ENCODE results near the gene NOVA2. TPM values are rescaled to one million over a fixed set of nuclear protein-coding genes. Genes with fewer than 3 reads are reported as not detected.

Gene NOVA2
- total RNA-seq, 2 donors from 2014 or later: not detected

DNA sequence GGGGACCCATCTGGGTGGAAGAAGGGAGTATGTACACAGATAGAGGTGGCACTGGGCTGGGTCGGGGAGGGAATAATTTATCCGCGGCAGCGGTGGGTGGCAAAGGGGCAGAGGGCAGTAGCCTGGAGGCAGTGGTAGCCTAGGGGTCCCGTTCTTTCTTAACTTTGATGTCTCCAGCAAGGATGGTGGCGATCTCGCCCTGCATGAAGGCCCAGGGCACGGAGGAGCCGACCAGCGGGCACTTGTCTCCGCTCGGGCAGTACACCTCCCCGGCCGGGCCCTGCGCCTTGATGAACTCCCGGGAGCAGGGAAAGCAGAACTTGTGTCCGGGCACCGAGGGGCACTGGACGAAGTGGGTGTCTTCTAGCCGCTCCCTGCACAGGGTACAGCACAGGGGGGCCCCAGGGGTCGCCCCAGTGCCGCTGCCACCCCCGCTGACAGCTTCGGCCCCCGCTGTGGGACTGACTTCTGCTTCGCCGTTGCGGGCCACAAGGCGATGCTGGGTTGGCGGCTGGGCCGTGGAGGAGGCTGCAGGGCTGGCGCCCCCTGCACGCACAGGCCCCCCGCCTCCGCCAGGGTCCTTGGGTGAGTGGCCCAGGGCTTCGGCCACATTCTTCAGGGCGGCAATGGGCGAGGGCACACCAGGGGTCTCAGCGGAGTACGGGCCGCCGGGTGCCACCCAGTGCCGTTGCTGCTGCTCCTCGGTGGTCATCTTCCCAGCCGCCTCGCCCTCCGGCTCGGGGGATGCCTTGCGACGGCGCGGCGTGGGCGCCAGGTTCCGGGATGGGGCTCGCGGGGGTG, 89.6 kb downstream of the NOVA2 start:
- no peaks in the 10 kb centered on the region for H3K9me3 ChIP-seq (ENCODE audit: control insufficient read depth, low read length, poor library complexity, severe bottlenecking)
- Mint-ChIP-seq H3K36me3 (ENCODE audit: low read depth) (peaks cover 3% of the 10 kb centered on the region), H3K27ac (peak overlapping the region; percentile 89), H3K27me3 (peaks cover under 1% of the 10 kb centered on the region), H3K4me1 (peaks cover 23% of the 10 kb centered on the region), H3K4me3 (peak overlapping the region; percentile 93)
- DNase-seq (no peak), ATAC-seq (no peak)

Other genes with a start within 250 kb of the NOVA2 start
- 10 to 100 TPM; 19.4 to 23.2 TPM for gene FBXO46, start 243.0 kb downstream of the NOVA2 start, total RNA-seq
- gene MEIOSIN, start 240.4 kb downstream of the NOVA2 start, total RNA-seq: not detected
- gene SIX5, start 204.6 kb downstream of the NOVA2 start, total RNA-seq: under 1 TPM; 0.42 to 0.44 TPM
- gene DMPK, start 191.4 kb downstream of the NOVA2 start, total RNA-seq: 10 to 100 TPM; 18.7 to 35.8 TPM
- 10 to 100 TPM; 28.3 to 49.1 TPM for gene DMWD, start 181.0 kb downstream of the NOVA2 start, total RNA-seq
- under 1 TPM; 0.10 to 0.34 TPM for gene RSPH6A, start 158.6 kb downstream of the NOVA2 start, total RNA-seq
- gene SYMPK, start 110.7 kb downstream of the NOVA2 start, total RNA-seq: 10 to 100 TPM; 75.5 to 81.6 TPM
- not detected for gene FOXA3, start 109.5 kb downstream of the NOVA2 start, total RNA-seq
- gene IRF2BP1, start 87.7 kb downstream of the NOVA2 start, total RNA-seq: 10 to 100 TPM; 16.0 to 18.7 TPM
- 1 to 10 TPM; 7.1 to 7.5 TPM for gene MYPOP, start 71.3 kb downstream of the NOVA2 start, total RNA-seq
- gene NANOS2, start 59.1 kb downstream of the NOVA2 start, total RNA-seq: not detected
- 10 to 100 TPM; 13.5 to 15.6 TPM for gene CCDC61, start 21.6 kb upstream of the NOVA2 start, total RNA-seq
- gene PGLYRP1, start 49.2 kb upstream of the NOVA2 start, total RNA-seq: not detected
- not detected for gene IGFL4, start 67.1 kb upstream of the NOVA2 start, total RNA-seq
- gene IGFL3, start 150.8 kb upstream of the NOVA2 start, total RNA-seq: not detected
- under 1 TPM in 1 of 2 donors, not detected in 1; 0.72 TPM for gene IGFL2, start 174.4 kb upstream of the NOVA2 start, total RNA-seq